ENCODE data around the gene DMRTB1.
A peak's percentile ranks its signal among the peaks of the same experiment; 100 is the strongest.

The DMRTB1 gene

GRCh38 chr1:53459321-53460175 lies at the start of gene DMRTB1:
Gene DMRTB1 (plus strand): TSS chr1:53459399. CDS start chr1:53459454, 55 bp downstream.
- Histone ChIP-seq H3K36me3 (ENCODE audit: control insufficient read depth in 2 of 2, insufficient read depth in 2 of 2, low read length in 2 of 2) (no peaks in the 10 kb centered on the region), H3K9ac (ENCODE audit: low read depth in 1 of 2, low read length in 2 of 2) (no peak within 1 kb of the TSS), H3K27me3 (ENCODE audit: control insufficient read depth in 2 of 2, insufficient read depth in 2 of 2, low read length in 2 of 2) (no peaks in the 10 kb centered on the region)

GRCh38 chr1:53409695-53410094 lies 49.5 kb upstream of the DMRTB1 start:
- Histone ChIP-seq H3K4me1 (ENCODE audit: control insufficient read depth in 2 of 2, insufficient read depth in 2 of 2, low read length in 2 of 2) (peaks cover 4% of the 10 kb centered on the region in 2 donors), H3K36me3 (ENCODE audit: control insufficient read depth in 2 of 2, insufficient read depth in 2 of 2, low read length in 2 of 2) (no peaks in the 10 kb centered on the region), H3K4me3 (ENCODE audit: low read length in 2 of 2) (no peak overlapping the region), H3K27me3 (ENCODE audit: control insufficient read depth in 2 of 2, insufficient read depth in 2 of 2, low read length in 2 of 2) (no peaks in the 10 kb centered on the region), H3K27ac (ENCODE audit: low read depth in 2 of 2, low read length in 2 of 2) (no peak overlapping the region), H3K9me3 (ENCODE audit: control insufficient read depth in 2 of 2, low read length in 2 of 2) (no peaks in the 10 kb centered on the region), H3K9ac (ENCODE audit: low read depth in 1 of 2, low read length in 2 of 2) (no peak overlapping the region)

More at GRCh38 chr1:53459321-53460175, at the start of gene DMRTB1:
- Histone ChIP-seq H3K27ac (ENCODE audit: low read depth in 2 of 2, low read length in 2 of 2) (no peak within 1 kb of the TSS), H3K4me3 (ENCODE audit: low read length in 2 of 2) (no peak within 1 kb of the TSS), H3K4me1 (ENCODE audit: control insufficient read depth in 2 of 2, insufficient read depth in 2 of 2, low read length in 2 of 2) (no peaks in the 10 kb centered on the region), H3K9me3 (ENCODE audit: control insufficient read depth in 2 of 2, low read length in 2 of 2) (no peaks in the 10 kb centered on the region)

- Histone ChIP-seq H3K4me1 (ENCODE audit: control insufficient read depth in 2 of 2, insufficient read depth in 2 of 2, low read length in 2 of 2) (peaks cover 4% of the 10 kb centered on the region in 2 donors), H3K27ac (ENCODE audit: low read depth in 2 of 2, low read length in 2 of 2) (no peak overlapping the region), H3K9ac (ENCODE audit: low read depth in 1 of 2, low read length in 2 of 2) (no peak overlapping the region), H3K4me3 (ENCODE audit: low read length in 2 of 2) (no peak overlapping the region), H3K27me3 (ENCODE audit: control insufficient read depth in 2 of 2, insufficient read depth in 2 of 2, low read length in 2 of 2) (no peaks in the 10 kb centered on the region), H3K9me3 (ENCODE audit: control insufficient read depth in 2 of 2, low read length in 2 of 2) (no peaks in the 10 kb centered on the region), H3K36me3 (ENCODE audit: control insufficient read depth in 2 of 2, insufficient read depth in 2 of 2, low read length in 2 of 2) (no peaks in the 10 kb centered on the region)
These were observed 49.1 kb upstream of the DMRTB1 start for GRCh38 chr1:53410100-53410541.

GRCh38 chr1:53410701-53411100 lies 48.5 kb upstream of the DMRTB1 start:
- Histone ChIP-seq H3K4me3 (ENCODE audit: low read length in 2 of 2) (no peak overlapping the region), H3K4me1 (ENCODE audit: control insufficient read depth in 2 of 2, insufficient read depth in 2 of 2, low read length in 2 of 2) (peaks cover 4% of the 10 kb centered on the region in 2 donors), H3K36me3 (ENCODE audit: control insufficient read depth in 2 of 2, insufficient read depth in 2 of 2, low read length in 2 of 2) (no peaks in the 10 kb centered on the region), H3K27ac (ENCODE audit: low read depth in 2 of 2, low read length in 2 of 2) (no peak overlapping the region), H3K27me3 (ENCODE audit: control insufficient read depth in 2 of 2, insufficient read depth in 2 of 2, low read length in 2 of 2) (no peaks in the 10 kb centered on the region), H3K9me3 (ENCODE audit: control insufficient read depth in 2 of 2, low read length in 2 of 2) (no peaks in the 10 kb centered on the region), H3K9ac (ENCODE audit: low read depth in 1 of 2, low read length in 2 of 2) (no peak overlapping the region)

- Histone ChIP-seq H3K27ac (ENCODE audit: low read depth in 2 of 2, low read length in 2 of 2) (no peak overlapping the region), H3K4me3 (ENCODE audit: low read length in 2 of 2) (no peak overlapping the region), H3K9me3 (ENCODE audit: control insufficient read depth in 2 of 2, low read length in 2 of 2) (no peaks in the 10 kb centered on the region), H3K4me1 (ENCODE audit: control insufficient read depth in 2 of 2, insufficient read depth in 2 of 2, low read length in 2 of 2) (peaks cover 4% of the 10 kb centered on the region in 2 donors), H3K9ac (ENCODE audit: low read depth in 1 of 2, low read length in 2 of 2) (peak overlapping the region in 1 of 2 donors; percentile 8), H3K27me3 (ENCODE audit: control insufficient read depth in 2 of 2, insufficient read depth in 2 of 2, low read length in 2 of 2) (no peaks in the 10 kb centered on the region), H3K36me3 (ENCODE audit: control insufficient read depth in 2 of 2, insufficient read depth in 2 of 2, low read length in 2 of 2) (no peaks in the 10 kb centered on the region)
These were observed 47.6 kb upstream of the DMRTB1 start for GRCh38 chr1:53411541-53412152.

- Histone ChIP-seq H3K4me3 (ENCODE audit: low read length in 2 of 2) (no peak overlapping the region), H3K36me3 (ENCODE audit: control insufficient read depth in 2 of 2, insufficient read depth in 2 of 2, low read length in 2 of 2) (no peaks in the 10 kb centered on the region), H3K27ac (ENCODE audit: low read depth in 2 of 2, low read length in 2 of 2) (peak overlapping the region in 1 of 2 donors; percentile 64), H3K27me3 (ENCODE audit: control insufficient read depth in 2 of 2, insufficient read depth in 2 of 2, low read length in 2 of 2) (peaks cover 0 to 3% of the 10 kb centered on the region in 2 donors), H3K4me1 (ENCODE audit: control insufficient read depth in 2 of 2, insufficient read depth in 2 of 2, low read length in 2 of 2) (peaks cover 4% of the 10 kb centered on the region in 2 donors), H3K9me3 (ENCODE audit: control insufficient read depth in 2 of 2, low read length in 2 of 2) (no peaks in the 10 kb centered on the region), H3K9ac (ENCODE audit: low read depth in 1 of 2, low read length in 2 of 2) (no peak overlapping the region)
These were observed 46.7 kb upstream of the DMRTB1 start for GRCh38 chr1:53412285-53413174.

GRCh38 chr1:53413175-53414001 lies 45.8 kb upstream of the DMRTB1 start:
- Histone ChIP-seq H3K36me3 (ENCODE audit: control insufficient read depth in 2 of 2, insufficient read depth in 2 of 2, low read length in 2 of 2) (no peaks in the 10 kb centered on the region), H3K27ac (ENCODE audit: low read depth in 2 of 2, low read length in 2 of 2) (peak overlapping the region; percentile 16 to 64), H3K4me1 (ENCODE audit: control insufficient read depth in 2 of 2, insufficient read depth in 2 of 2, low read length in 2 of 2) (peaks cover 4% of the 10 kb centered on the region in 2 donors), H3K4me3 (ENCODE audit: low read length in 2 of 2) (no peak overlapping the region), H3K9me3 (ENCODE audit: control insufficient read depth in 2 of 2, low read length in 2 of 2) (no peaks in the 10 kb centered on the region), H3K9ac (ENCODE audit: low read depth in 1 of 2, low read length in 2 of 2) (no peak overlapping the region), H3K27me3 (ENCODE audit: control insufficient read depth in 2 of 2, insufficient read depth in 2 of 2, low read length in 2 of 2) (peaks cover 0 to 3% of the 10 kb centered on the region in 2 donors)

- H3K4me3 ChIP-seq (ENCODE audit: low read length in 2 of 2): no peak overlapping the region
- H3K27me3 ChIP-seq (ENCODE audit: control insufficient read depth in 2 of 2, insufficient read depth in 2 of 2, low read length in 2 of 2): peaks cover 0 to 3% of the 10 kb centered on the region in 2 donors
- no peaks in the 10 kb centered on the region for H3K9me3 ChIP-seq (ENCODE audit: control insufficient read depth in 2 of 2, low read length in 2 of 2)
- H3K36me3 ChIP-seq (ENCODE audit: control insufficient read depth in 2 of 2, insufficient read depth in 2 of 2, low read length in 2 of 2): no peaks in the 10 kb centered on the region
- peaks cover 4% of the 10 kb centered on the region in 2 donors for H3K4me1 ChIP-seq (ENCODE audit: control insufficient read depth in 2 of 2, insufficient read depth in 2 of 2, low read length in 2 of 2)
- no peak overlapping the region for H3K9ac ChIP-seq (ENCODE audit: low read depth in 1 of 2, low read length in 2 of 2)
- no peak overlapping the region for H3K27ac ChIP-seq (ENCODE audit: low read depth in 2 of 2, low read length in 2 of 2)
These were observed 44.6 kb upstream of the DMRTB1 start for GRCh38 chr1:53414632-53415031.

- no peak overlapping the region for H3K27ac ChIP-seq (ENCODE audit: low read depth in 2 of 2, low read length in 2 of 2)
- H3K4me1 ChIP-seq (ENCODE audit: control insufficient read depth in 2 of 2, insufficient read depth in 2 of 2, low read length in 2 of 2): peaks cover 4% of the 10 kb centered on the region in 2 donors
These were observed 43.8 kb upstream of the DMRTB1 start for GRCh38 chr1:53415432-53415831.

More at GRCh38 chr1:53415432-53415831, 43.8 kb upstream of the DMRTB1 start:
- Histone ChIP-seq H3K27me3 (ENCODE audit: control insufficient read depth in 2 of 2, insufficient read depth in 2 of 2, low read length in 2 of 2) (peaks cover 3% of the 10 kb centered on the region in 2 donors), H3K36me3 (ENCODE audit: control insufficient read depth in 2 of 2, insufficient read depth in 2 of 2, low read length in 2 of 2) (no peaks in the 10 kb centered on the region), H3K4me3 (ENCODE audit: low read length in 2 of 2) (no peak overlapping the region), H3K9ac (ENCODE audit: low read depth in 1 of 2, low read length in 2 of 2) (no peak overlapping the region), H3K9me3 (ENCODE audit: control insufficient read depth in 2 of 2, low read length in 2 of 2) (no peaks in the 10 kb centered on the region)
